ENCODE data around the gene TAPT1. TPM values are rescaled to one million over a fixed set of nuclear protein-coding genes. Genes with fewer than 3 reads are reported as not detected.

Gene TAPT1
- total and polyA plus RNA-seq, 2 donors (not counting 3 experiments of a cell fraction or from before 2014, with no cell fraction given): 6.9 to 17.5 TPM

DNA sequence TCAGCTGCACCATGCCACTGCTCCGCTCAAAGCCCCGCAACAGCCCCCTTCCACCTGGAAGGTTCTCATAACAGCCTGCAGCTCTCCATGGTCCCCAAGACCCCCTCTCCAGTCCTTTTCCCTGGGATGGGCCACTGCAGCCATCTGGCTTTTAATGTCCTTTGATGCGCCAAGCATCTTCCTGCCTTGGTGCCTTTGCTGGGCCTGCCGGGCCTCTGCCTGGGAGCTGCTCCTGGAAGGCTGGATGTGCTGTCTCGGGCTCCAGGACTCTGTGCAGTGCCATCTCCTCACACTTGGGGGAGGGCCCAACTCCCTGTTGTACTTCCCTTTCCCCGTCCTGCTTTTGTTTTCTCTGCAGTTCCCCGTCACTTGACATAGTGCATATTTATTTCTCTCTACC lies 60.3 kb downstream of the TAPT1 start:
- no peak for DNase-seq (ENCODE audit: low read depth, low spot score)
- ChIA-PET POLR2A (no interaction called here), CTCF (no interaction called here)
- H3K79me2 ChIP-seq (ENCODE audit: control insufficient read depth, insufficient read depth, low read length): no peaks in the 10 kb centered on the region
- no peak overlapping the region for H3K27ac ChIP-seq (ENCODE audit: insufficient read depth, low read depth, low read length)
- peaks cover 0 to 2% of the 10 kb centered on the region in 2 experiments for H3K36me3 ChIP-seq (ENCODE audit: control insufficient read depth in 2 of 2, extremely low read depth in 1 of 2, insufficient read depth in 2 of 2, low read length in 2 of 2)
- intact Hi-C loops (cut with micrococcal nuclease): no loop called here
- H3K9me3 ChIP-seq (replicated peaks; ENCODE audit: control insufficient read depth, insufficient read depth, low read length): no peaks in the 10 kb centered on the region
- no peaks in the 10 kb centered on the region for H3K9me1 ChIP-seq (replicated peaks; ENCODE audit: control insufficient read depth, extremely low read depth, insufficient read depth, low read length)
- dilution Hi-C loops (cut with MboI; ENCODE audit: extremely low pct_ligation_motif_present, low sequenced_read_pairs): no loop called here
- H2AFZ ChIP-seq (ENCODE audit: low read depth, low read length): no peak overlapping the region
- no peak for FAIRE-seq
- TF ChIP-seq EZH2 (IDR thresholded peaks at IDR 0.05; ENCODE audit: borderline replicate concordance, low read depth, low read length, severe bottlenecking) (no peak), GATA2 (IDR thresholded peaks at IDR 0.05; ENCODE audit: insufficient read depth, insufficient read length, low read depth, low read length) (no peak), FOS (IDR thresholded peaks at IDR 0.05; ENCODE audit: borderline replicate concordance, insufficient read depth, low read length) (no peak), MYC (IDR thresholded peaks at IDR 0.05; ENCODE audit: low read depth, low read length) (no peak), MAX (IDR thresholded peaks at IDR 0.05; ENCODE audit: insufficient read depth, insufficient read length) (no peak), JUN (IDR thresholded peaks at IDR 0.05; ENCODE audit: borderline replicate concordance, insufficient read depth, insufficient read length, low read depth) (no peak), POLR2A (IDR thresholded peaks at IDR 0.05; ENCODE audit: low read depth, low read length) (no peak), POLR2AphosphoS5 (IDR thresholded peaks at IDR 0.05; ENCODE audit: insufficient read depth, low read depth, low read length) (no peak)
- TF ChIP-seq, protein P1, sequence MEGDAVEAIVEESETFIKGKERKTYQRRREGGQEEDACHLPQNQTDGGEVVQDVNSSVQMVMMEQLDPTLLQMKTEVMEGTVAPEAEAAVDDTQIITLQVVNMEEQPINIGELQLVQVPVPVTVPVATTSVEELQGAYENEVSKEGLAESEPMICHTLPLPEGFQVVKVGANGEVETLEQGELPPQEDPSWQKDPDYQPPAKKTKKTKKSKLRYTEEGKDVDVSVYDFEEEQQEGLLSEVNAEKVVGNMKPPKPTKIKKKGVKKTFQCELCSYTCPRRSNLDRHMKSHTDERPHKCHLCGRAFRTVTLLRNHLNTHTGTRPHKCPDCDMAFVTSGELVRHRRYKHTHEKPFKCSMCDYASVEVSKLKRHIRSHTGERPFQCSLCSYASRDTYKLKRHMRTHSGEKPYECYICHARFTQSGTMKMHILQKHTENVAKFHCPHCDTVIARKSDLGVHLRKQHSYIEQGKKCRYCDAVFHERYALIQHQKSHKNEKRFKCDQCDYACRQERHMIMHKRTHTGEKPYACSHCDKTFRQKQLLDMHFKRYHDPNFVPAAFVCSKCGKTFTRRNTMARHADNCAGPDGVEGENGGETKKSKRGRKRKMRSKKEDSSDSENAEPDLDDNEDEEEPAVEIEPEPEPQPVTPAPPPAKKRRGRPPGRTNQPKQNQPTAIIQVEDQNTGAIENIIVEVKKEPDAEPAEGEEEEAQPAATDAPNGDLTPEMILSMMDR (IDR thresholded peaks at IDR 0.05; ENCODE audit: extremely low read depth in 1 of 2, insufficient read depth in 1 of 2, low read depth in 1 of 2, low read length in 2 of 2): no peak
- H3K9ac ChIP-seq (replicated peaks; ENCODE audit: extremely low read depth, insufficient read depth, low read length): no peak overlapping the region
- H3K4me3 ChIP-seq (replicated peaks in 1 of 3; ENCODE audit: insufficient read depth in 1 of 3, low read depth in 1 of 3, low read length in 3 of 3): no peak overlapping the region
- H3K4me1 ChIP-seq (ENCODE audit: control insufficient read depth, extremely low read depth, insufficient read depth, low read length): peaks cover 13% of the 10 kb centered on the region
- no peak overlapping the region for H3K4me2 ChIP-seq (ENCODE audit: insufficient read depth, low read length)
- BruUV-seq (replicated peaks): no TSS peak
- H3K27me3 ChIP-seq (ENCODE audit: control insufficient read depth in 2 of 2, insufficient read depth in 2 of 2, low read length in 2 of 2): no peaks in the 10 kb centered on the region
- no peaks in the 10 kb centered on the region for H4K20me1 ChIP-seq (replicated peaks; ENCODE audit: control insufficient read depth, extremely low read depth, insufficient read depth, low read length)
